Motor neuron (in vitro differentiated cells): ENCODE results near the gene APOA4. TPM values are rescaled to one million over a fixed set of nuclear protein-coding genes. Genes with fewer than 3 reads are reported as not detected.
A peak's percentile ranks its signal among the peaks of the same experiment; 100 is the strongest.

ENCODE experiments used
- ATAC-seq, 8 experiments: fragments of 200-7000 bp; cut with Tn5 transposase; replicated peaks in 6 of 8; 2 replicates each; pipeline ENCODE4 v1.8.0; 2021; ENCODE audit warnings: mild to moderate bottlenecking in 8 of 8, moderate library complexity in 8 of 8
- H3K27ac ChIP-seq, 2 donors: fragments of 250-450 bp; sonication (Bioruptor Pico); 2 replicates each; pipeline ENCODE4 v1.9.0; 2021; ENCODE audit warnings: antibody characterized with exemption in 2 of 2, mild to moderate bottlenecking in 2 of 2, moderate library complexity in 1 of 2
- H3K4me1 ChIP-seq, 2 donors: fragments of 250-450 bp; sonication (Bioruptor Pico); replicated peaks in 1 of 2; 2 replicates each; pipeline ENCODE4 v1.6.1; 2021; ENCODE audit warnings: antibody characterized with exemption in 2 of 2, mild to moderate bottlenecking in 2 of 2, moderate library complexity in 1 of 2
- H3K4me3 ChIP-seq, 5 donors: fragments of 250-450 bp; sonication (Bioruptor Pico); 2 replicates each; pipeline ENCODE4 v1.9.0; 2021; ENCODE audit warnings: antibody characterized with exemption in 5 of 5, mild to moderate bottlenecking in 5 of 5, moderate library complexity in 4 of 5
- WGBS, 10 experiments: fragments of 450-650 bp; shearing (Covaris generic); methylation state at CpG; one replicate each; pipeline ENCODE4 v1.0.0; 2022; 5-methylcytosine and 5-hydroxymethylcytosine counted together
- in situ Hi-C, 9 experiments: fragments of 400-800 bp; cut with MboI; loops; one replicate each; pipeline ENCODE4 v1.15.0; 2021; ENCODE audit warnings: low sequenced_read_pairs in 9 of 9, low pct_unique_long_range_greater_than_20kb in 2 of 9; ENCODE audit not compliant: unreplicated experiment in 9 of 9
- total RNA-seq, 8 experiments: library from RNA; unstranded; fragments of 300-600 nt; gene quantifications; 2 replicates each; pipeline versions ENCODE4 v1.2.3 to v1.2.4, GENCODE V29; 2022

APOA4 gene
- total RNA-seq, 8 experiments from 2014 or later: 0.14 to 0.28 (median 0.24) TPM; not detected in 5

DNA sequence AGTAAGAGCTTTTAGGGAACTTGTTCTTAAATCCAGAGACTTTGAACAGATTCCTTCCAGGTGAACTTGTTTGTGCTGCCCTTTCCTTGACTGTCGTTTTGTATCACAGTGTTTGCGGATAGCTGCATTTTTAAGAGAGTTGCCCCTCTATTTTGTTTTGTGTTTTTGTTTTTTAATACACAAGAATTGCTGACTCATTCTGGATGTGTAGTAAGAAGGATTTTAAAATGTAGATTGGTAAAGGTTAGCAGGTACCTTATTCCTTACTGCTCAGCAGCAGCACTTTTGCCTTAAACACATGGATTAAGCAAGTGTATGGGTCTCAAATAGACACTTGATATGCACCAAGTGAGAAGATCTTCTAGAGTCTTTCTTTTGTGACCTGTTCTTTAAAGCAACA lies 22.5 kb downstream of the APOA4 start:
- H3K4me1 ChIP-seq: no peaks in the 10 kb centered on the region
- ATAC-seq: no peak
- H3K4me3 ChIP-seq: no peak overlapping the region
- in situ Hi-C loops: loop anchor here in 1 of 9 experiments (10.0 kb wide), 1 partner anchor 304 kb away; no protein-coding TSS in a partner anchor
- H3K27ac ChIP-seq: no peak overlapping the region
- WGBS, 10 experiments: 60 to 100% (median 100%) methylated on average over 1 to 2 of the region's 2 CpGs; no CpG with 5 or more reads in 4 of the 10 experiments

DNA sequence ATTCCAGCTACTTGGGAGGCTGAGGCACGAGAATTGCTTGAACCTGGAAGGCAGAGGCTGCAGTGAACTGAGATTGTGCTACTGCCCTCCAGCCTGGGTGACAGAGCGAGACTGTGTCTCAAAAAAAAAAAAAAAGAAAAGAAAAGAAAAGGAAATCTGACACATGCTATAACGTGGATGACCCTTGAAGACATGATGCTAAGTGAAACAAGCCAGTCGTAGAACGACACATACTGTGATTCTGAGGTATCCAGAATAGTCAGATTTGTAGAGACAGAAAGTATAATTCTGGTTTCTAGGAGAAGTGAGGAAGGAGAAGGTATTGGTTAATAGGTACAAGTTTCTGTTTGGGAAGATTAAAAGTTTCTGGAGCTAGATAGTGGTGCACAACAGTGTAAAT lies 24.7 kb downstream of the APOA4 start:
- in situ Hi-C loops: loop anchor here in 1 of 9 experiments (25.0 kb wide), 1 partner anchor 314 kb away; no protein-coding TSS in a partner anchor
- Histone ChIP-seq H3K4me1 (no peaks in the 10 kb centered on the region), H3K27ac (no peak overlapping the region), H3K4me3 (no peak overlapping the region)
- ATAC-seq: no peak
- 39 to 100% (median 85%) methylated on average over 2 to 5 of the region's 5 CpGs for WGBS, 10 experiments

GRCh38 chr11:116797816-116798215 lies 25.3 kb downstream of the APOA4 start:
- H3K4me1 ChIP-seq: no peaks in the 10 kb centered on the region
- WGBS, 10 experiments: 78 to 100% (median 92%) methylated on average over 1 to 5 of the region's 5 CpGs; no CpG with 5 or more reads in 2 of the 10 experiments
- ATAC-seq: no peak
- H3K27ac ChIP-seq: no peak overlapping the region
- in situ Hi-C loops: loop anchor here in 1 of 9 experiments (25.0 kb wide), 1 partner anchor 314 kb away; no protein-coding TSS in a partner anchor
- H3K4me3 ChIP-seq: no peak overlapping the region

- Histone ChIP-seq H3K4me1 (peaks cover 0 to 1% of the 10 kb centered on the region in 2 donors), H3K27ac (no peak overlapping the region), H3K4me3 (no peak overlapping the region)
- 78 to 100% (median 100%) methylated on average over 1 of the region's 1 CpG; no CpG with 5 or more reads in 5 of the 10 experiments for WGBS, 10 experiments
- in situ Hi-C loops: loop anchor here in 1 of 9 experiments (25.0 kb wide), 1 partner anchor 316 kb away; no protein-coding TSS in a partner anchor
- ATAC-seq: no peak
Observed at GRCh38 chr11:116796548-116796947, 26.6 kb downstream of the APOA4 start.

GRCh38 chr11:116794851-116795250 lies 28.3 kb downstream of the APOA4 start:
- Histone ChIP-seq H3K4me1 (peaks cover 0 to 4% of the 10 kb centered on the region in 2 donors), H3K27ac (no peak overlapping the region), H3K4me3 (no peak overlapping the region)
- no peak for ATAC-seq
- 50 to 88% (median 82%) methylated on average over 1 to 2 of the region's 2 CpGs; no CpG with 5 or more reads in 4 of the 10 experiments for WGBS, 10 experiments
- in situ Hi-C loops: loop anchor here in 1 of 9 experiments (25.0 kb wide), 1 partner anchor 317 kb away; no protein-coding TSS in a partner anchor

DNA sequence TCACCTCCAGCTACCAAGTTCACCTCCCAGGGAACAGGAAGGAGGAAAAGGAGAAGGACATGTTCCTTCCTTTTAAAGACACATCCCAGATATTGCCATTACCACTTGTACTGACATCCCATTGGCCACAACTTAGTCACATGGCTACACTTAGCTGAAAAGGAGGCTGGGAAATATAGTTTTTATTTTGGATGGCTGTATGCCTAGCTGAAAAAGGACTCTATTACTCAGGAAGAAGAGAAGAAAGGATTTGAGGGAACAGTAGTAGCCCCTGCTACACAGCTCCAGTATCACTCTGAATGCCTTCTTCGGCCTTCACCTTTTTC lies 29.4 kb downstream of the APOA4 start:
- WGBS, 10 experiments: 57 to 100% (median 100%) methylated on average over 1 of the region's 1 CpG; no CpG with 5 or more reads in 1 of the 10 experiments
- in situ Hi-C loops: loop anchor here in 1 of 9 experiments (25.0 kb wide), 1 partner anchor 319 kb away; no protein-coding TSS in a partner anchor
- peak in 1 of 8 experiments; percentile 8 for ATAC-seq
- Histone ChIP-seq H3K4me1 (peaks cover under 1 to 4% of the 10 kb centered on the region in 2 donors), H3K4me3 (no peak overlapping the region), H3K27ac (no peak overlapping the region)

DNA sequence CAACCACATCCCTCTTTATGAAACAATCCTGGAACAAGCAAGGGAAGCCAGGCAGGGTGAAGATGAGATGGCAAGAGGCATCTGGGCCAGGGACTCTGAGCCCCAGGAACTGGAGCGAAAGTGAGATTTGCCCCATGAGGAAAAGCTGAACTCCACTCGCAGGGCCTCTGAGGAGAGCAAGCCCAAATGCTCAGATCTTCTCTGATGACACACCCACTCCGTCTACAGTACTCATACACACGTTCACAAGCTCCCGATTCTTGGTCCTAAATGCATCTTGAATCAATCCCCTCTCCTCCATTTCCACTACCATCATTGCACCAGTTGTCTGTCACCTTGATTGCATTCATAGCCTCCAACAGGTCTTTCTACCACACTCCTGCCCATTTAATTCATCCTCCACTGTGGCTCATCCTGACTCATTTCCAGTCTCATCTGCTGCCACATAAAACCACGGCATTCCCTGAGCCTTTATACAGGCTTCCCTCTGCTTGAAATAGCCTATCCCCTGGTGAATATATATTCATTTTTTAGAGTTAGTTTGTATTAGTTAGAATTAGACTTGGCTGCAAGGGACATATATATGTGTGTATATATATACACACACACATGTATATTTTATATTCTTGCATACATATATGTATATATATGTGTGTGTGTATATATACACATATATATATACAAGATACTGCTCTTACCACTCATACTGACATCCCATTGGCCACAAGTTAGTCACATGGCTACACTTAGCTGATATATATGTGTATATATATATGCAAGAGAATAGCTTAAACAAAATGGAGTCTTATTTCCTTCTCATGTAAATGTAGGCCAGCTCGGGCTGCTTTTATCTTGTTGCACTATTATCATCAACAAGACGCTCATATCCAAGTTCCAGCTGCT lies 30.0 kb downstream of the APOA4 start:
- in situ Hi-C loops: loop anchor here in 1 of 9 experiments (25.0 kb wide), 1 partner anchor 319 kb away; no protein-coding TSS in a partner anchor
- ATAC-seq: no peak
- no peak overlapping the region for H3K4me3 ChIP-seq
- H3K4me1 ChIP-seq: peaks cover 4 to 6% of the 10 kb centered on the region in 2 donors
- H3K27ac ChIP-seq: no peak overlapping the region
- WGBS, 10 experiments: 21 to 100% (median 60%) methylated on average over 1 to 8 of the region's 8 CpGs; no CpG with 5 or more reads in 2 of the 10 experiments

GRCh38 chr11:116792144-116792868 lies 30.8 kb downstream of the APOA4 start:
- 52 to 100% (median 84%) methylated on average over 1 to 5 of the region's 8 CpGs; no CpG with 5 or more reads in 5 of the 10 experiments for WGBS, 10 experiments
- in situ Hi-C loops: loop anchor here in 1 of 9 experiments (25.0 kb wide), 1 partner anchor 320 kb away; no protein-coding TSS in a partner anchor
- no peak for ATAC-seq
- Histone ChIP-seq H3K4me3 (no peak overlapping the region), H3K4me1 (peaks cover 4 to 6% of the 10 kb centered on the region in 2 donors), H3K27ac (no peak overlapping the region)

GRCh38 chr11:116791813-116792143 lies 31.3 kb downstream of the APOA4 start, which contains the start of gene APOA5:
TSS of gene APOA5 (minus strand) at chr11:116791879. CDS start at chr11:116791860, 19 bp downstream.
- ATAC-seq: no peak
- Histone ChIP-seq H3K4me3 (no peak within 1 kb of the TSS), H3K27ac (no peak within 1 kb of the TSS), H3K4me1 (peaks cover 7 to 8% of the 10 kb centered on the region in 2 donors)
- WGBS, 10 experiments: 80 to 100% (median 100%) methylated on average over 1 to 2 of the region's 7 CpGs; no CpG with 5 or more reads in 6 of the 10 experiments
- in situ Hi-C loops: loop anchor here in 1 of 9 experiments (25.0 kb wide), 1 partner anchor 321 kb away; no protein-coding TSS in a partner anchor

DNA sequence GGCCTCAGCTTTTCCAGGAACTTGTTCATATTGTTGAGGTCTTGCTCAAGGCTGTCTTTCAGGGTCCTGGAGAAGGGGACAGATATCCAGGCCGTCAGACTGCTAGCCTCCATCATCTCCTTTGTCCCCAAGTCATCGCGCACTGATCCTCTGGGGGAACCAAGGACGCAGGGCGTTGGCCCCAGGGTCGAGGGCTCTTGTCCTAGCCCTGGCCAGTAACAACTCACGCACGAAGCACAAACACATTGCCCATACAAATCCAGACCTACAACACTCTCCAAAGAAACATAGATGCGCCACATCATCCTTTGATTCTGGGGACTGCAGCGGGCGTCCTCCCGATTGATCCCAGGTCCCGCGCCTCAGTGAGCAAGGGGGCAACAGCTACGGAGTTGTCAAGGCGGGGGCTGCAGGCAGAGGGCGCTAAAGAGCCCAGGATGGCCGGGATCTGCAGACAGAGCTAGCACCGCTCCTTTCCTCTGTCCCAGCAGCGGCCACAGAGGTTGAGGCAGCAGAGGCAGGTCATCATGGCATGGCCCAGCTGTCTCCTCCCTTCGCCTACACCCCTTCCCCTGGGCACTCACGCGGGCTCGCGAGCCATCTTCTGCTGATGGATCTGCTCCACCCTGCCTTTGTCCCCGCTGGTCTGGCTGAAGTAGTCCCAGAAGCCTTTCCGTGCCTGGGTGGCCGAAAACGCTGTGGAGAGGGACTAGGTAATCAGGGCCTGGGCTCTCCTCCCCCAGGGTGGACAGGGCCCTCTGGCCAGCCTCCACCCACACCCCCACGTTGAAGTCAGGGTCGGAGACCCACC lies 31.9 kb downstream of the APOA4 start:
- in situ Hi-C loops: loop anchor here in 1 of 9 experiments (25.0 kb wide), 1 partner anchor 321 kb away; no protein-coding TSS in a partner anchor
- H3K4me1 ChIP-seq: peaks cover 8 to 13% of the 10 kb centered on the region in 2 donors
- WGBS, 10 experiments: 18 to 100% (median 40%) methylated on average over 1 to 11 of the region's 31 CpGs; no CpG with 5 or more reads in 4 of the 10 experiments
- no peak overlapping the region for H3K27ac ChIP-seq
- no peak overlapping the region for H3K4me3 ChIP-seq
- ATAC-seq: peak; percentile 38 to 78 (median 54)

DNA sequence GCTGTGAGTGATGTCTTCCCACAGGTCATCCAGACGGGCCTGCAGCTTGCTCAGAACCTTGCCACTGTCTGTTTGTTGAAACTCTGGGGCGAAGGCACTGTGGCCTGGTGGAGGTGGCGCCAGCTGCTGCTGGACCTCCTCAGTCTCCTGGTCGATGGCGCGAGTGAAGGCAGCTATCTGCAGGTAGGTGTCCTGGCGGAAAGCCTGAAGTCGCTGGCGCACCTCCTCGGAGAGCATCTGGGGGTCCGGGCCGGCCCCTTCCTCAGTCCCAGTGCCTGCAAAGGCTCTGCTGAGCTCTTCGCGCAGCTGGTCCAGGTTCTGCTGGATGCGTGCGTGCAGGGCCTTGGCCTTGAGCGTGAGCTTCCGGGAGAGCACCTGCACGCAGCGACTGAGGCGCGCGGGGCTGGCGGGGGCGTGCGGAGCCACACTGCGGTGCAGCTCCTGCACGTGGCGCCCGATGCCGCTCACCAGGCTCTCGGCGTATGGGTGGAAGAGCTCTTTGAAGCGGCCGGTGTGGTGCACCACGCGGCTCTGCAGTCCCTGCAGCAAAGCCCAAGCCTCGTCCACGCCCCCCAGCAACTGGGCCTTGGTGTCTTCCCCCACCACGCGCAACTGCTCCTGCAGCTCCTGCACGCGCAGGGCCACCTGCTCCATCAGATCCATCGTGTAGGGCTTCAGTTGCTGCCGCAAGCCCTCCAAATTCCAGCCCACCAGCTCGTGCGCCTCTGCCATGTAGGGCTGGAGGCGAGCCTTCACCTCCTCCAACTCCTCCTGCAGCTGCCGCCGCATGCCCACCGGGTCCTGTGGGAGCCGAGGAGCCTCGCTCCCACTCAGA lies 32.7 kb downstream of the APOA4 start:
- no peak overlapping the region for H3K27ac ChIP-seq
- WGBS, 10 experiments: 60 to 100% (median 86%) methylated on average over 1 to 26 of the region's 53 CpGs; no CpG with 5 or more reads in 2 of the 10 experiments
- ATAC-seq: no peak
- H3K4me1 ChIP-seq: peaks cover 8 to 13% of the 10 kb centered on the region in 2 donors
- in situ Hi-C loops: loop anchor here in 1 of 9 experiments (25.0 kb wide), 1 partner anchor 322 kb away; no protein-coding TSS in a partner anchor
- H3K4me3 ChIP-seq: no peak overlapping the region
